HG03045 (cell line): ENCODE data around the gene ZNF296.
A peak's percentile ranks its signal among the peaks of the same experiment; 100 is the strongest.

Experiments
- ATAC-seq: cut with Tn5 transposase; IDR thresholded peaks from one replicate; pipeline ENCODE4 v1.9.1; 2021; ENCODE audit warnings: mild to moderate bottlenecking, moderate library complexity; ENCODE audit not compliant: unreplicated experiment

The ZNF296 gene

DNA sequence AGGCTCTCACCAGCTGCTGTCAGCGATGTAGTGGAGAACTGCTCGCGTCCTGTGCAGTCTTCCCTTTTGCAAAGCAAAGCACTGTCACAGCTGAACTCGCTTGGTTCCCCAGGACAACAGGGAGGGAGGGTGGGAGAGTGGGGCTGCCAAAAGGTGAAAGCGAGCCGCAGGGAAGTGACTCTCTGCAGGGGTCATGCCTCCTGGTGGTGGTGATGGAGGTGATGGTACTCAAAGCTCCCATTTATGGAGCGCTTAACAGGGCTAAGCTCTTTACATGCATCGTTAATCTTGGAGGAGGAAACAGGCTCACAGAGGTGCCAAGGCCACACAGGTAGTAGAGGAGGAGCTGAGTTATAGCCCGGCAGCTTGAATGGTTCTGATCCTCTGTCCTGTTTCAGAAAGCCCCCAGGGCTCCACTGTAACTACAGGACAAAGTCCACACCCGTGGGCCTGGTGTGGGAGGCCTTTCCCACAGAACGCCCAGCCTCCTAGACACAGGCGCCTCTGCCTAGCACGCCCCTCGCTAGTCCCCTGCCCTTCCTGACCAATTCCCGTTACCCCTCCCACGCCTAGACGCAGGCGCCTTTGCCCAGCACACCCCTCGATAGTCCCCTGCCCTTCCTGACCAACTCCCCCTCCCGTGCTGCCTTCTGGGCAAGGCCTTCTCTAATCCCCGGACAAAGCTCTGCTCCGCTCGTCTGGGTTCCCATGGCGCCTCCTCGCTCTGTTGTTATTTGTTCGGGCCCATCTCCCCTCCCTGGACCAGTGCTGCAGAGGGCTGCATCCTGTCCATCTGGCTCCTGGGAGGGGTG lies 27.4 kb upstream of the ZNF296 start:
- ATAC-seq: no peak

GRCh38 chr19:45103156-45103507 lies 26.9 kb upstream of the ZNF296 start:
- no peak for ATAC-seq

GRCh38 chr19:45102481-45102880 lies 26.2 kb upstream of the ZNF296 start:
- ATAC-seq: no peak

- no peak for ATAC-seq
Observed at GRCh38 chr19:45101806-45102205, 25.5 kb upstream of the ZNF296 start.

DNA sequence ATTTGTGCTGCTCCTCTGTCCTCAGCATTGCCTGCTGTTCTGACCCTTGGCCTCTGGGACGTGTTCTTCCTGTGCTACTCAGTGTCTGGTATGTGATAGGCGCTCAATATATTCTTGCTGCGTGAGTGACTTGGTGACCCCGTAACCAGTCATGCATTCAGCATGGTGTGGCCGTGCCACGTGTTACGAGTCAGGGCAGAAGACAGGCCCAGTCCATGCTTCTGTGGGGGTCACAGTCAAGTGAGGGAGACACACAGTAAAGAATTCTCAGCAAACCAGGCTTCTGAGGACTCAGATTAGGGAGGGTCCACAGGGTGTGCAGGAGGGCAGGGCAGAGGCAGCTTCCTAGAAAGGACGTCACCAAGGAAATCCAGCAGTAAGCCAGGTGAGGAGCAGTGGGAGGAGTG lies 24.6 kb upstream of the ZNF296 start:
- ATAC-seq: no peak

- ATAC-seq: no peak
Observed at GRCh38 chr19:45100201-45100600, 23.9 kb upstream of the ZNF296 start.

DNA sequence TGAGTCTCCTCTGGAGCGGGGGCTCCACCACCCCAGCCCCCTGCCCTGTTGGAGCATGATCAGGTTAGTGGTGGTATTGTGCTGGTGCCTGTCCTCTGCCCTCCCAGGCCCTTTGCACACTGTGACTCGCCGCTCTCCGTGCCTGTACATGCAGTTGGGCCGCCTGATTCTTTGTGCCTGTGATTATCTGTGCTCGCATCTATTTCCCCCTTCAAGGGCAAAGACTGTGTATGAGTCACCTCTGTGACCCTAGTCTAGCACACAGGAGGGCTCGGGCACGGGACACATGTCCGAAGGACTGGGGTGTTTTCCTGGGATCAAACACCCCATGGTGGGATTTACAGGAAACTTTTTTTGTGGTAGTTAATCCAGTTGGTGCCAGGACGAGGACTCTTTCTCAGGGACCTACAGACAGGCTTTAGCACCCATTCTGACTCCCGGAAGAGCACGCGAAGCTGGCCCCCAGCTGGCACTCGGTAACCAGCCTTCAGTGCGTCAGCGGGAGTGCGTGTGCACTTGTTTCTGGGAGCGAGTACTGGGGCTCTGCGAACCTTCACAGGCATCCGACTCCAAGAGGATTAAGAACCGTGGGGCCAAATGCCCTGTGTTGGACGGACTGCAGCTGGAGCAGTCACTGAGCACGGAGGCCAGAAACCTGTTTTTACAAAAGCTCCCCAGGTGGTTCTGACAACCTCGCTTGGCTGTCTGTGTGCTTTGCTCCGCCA lies 23.4 kb upstream of the ZNF296 start:
- no peak for ATAC-seq

GRCh38 chr19:45098521-45099466 lies 22.5 kb upstream of the ZNF296 start:
- ATAC-seq: no peak

- ATAC-seq: no peak
Observed at GRCh38 chr19:45097776-45098520, 21.7 kb upstream of the ZNF296 start.

DNA sequence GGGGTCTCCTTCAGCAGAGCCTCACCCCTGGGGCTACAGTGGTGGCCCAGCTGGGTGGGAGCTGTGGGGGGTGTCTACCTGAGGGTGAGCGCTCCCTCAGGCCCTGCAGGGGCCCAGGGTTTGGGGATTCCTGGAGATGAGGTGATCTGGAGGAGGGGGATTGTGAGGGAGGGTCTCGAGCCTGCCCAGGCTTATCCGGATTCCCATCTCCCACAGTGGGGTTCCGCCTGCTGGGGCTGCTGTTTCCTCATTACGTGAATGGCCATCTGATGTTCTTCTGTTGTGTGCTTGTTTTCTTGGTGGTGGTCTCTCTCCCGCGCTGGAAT lies 21.1 kb upstream of the ZNF296 start:
- no peak for ATAC-seq

DNA sequence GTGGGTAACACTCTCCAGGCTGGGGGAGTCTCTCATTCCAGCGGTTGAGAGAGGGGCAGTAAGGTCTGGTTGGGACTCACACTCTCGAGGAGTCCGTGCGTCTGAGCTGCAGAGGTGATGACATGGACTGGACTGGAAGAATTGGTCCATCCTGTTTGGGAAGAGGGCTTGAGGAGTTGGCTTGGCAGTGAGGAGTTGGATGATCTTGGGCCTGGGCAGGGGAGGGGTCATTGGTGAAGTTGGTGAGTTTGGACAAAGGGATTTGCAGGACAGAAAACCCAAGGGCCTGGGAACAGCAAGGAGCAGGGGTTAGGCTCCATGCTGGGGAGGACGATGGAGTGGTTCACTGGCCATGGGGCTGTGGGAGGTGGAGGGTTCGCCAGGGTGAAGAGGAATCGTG lies 20.4 kb upstream of the ZNF296 start:
- ATAC-seq: no peak

- no peak for ATAC-seq
Observed at GRCh38 chr19:45095496-45096413, 19.5 kb upstream of the ZNF296 start.

GRCh38 chr19:45094707-45095106 lies 18.4 kb upstream of the ZNF296 start:
- no peak for ATAC-seq

GRCh38 chr19:45094137-45094536 lies 17.9 kb upstream of the ZNF296 start:
- no peak for ATAC-seq

DNA sequence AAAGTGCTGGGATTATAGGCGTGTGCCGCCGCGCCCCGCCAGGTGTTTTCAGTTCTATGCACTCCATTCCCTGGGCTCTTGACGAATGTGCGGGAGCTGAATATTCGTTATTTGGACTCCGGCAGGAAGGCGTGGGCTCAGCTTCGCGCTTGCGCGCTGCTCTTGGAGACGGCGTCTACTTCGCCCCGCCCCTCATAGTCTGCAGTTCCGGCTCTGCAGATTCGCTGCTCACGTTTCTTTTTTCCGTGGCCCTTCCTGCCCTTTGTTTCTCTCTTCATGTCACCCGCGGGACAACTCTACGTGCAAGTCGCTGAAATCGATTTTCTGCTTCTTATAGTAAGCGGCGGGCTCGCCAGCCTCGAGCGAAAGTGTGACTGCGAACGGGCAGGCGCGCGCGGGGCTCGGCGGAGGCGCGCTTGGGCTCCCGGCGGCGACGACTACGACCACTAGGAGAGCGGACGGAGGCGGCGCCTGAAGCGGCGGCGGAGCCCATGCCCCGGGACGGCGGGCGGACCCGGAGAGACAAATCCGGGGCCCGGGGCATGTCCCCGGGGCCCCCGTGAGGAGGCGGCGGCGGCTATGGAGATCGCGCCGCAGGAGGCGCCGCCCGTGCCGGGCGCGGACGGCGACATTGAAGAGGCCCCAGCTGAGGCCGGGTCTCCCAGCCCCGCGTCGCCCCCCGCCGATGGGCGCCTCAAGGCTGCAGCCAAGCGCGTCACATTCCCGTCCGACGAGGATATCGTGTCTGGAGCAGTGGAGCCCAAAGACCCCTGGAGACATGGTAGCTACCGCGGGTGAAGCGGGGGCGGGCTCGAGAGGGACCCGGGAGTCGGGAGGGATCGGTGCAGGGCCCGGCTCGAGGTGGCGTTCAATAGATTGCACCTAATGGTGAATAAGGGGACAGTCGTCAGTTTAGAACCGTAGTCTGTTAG lies 16.7 kb upstream of the ZNF296 start, which contains the start of gene PPP1R37:
PPP1R37 (plus strand) TSS at position 433 of the 932 bp plus-strand sequence; CDS start at position 580, 147 bp downstream.
- ATAC-seq: peak; percentile 59

- ATAC-seq: peak; percentile 52
Observed at GRCh38 chr19:45091031-45091923, 15.0 kb upstream of the ZNF296 start.

- ATAC-seq: no peak
Observed at GRCh38 chr19:45090606-45091005, 14.3 kb upstream of the ZNF296 start.
